Upper lobe of left lung (tissue), 6 donors: Measurements from ENCODE around the gene RNF213. TPM values are rescaled to one million over a fixed set of nuclear protein-coding genes. Genes with fewer than 3 reads are reported as not detected.

Experiments used
- ATAC-seq, 2 donors: fragments of 200-7000 bp; cut with Tn5 transposase; one replicate each; pipeline ENCODE4 v1.9.1; 2022; ENCODE audit warnings: mild to moderate bottlenecking in 2 of 2, moderate library complexity in 2 of 2; ENCODE audit not compliant: low FRiP score in 2 of 2
- DNase-seq, 2 donors: peaks; one replicate each; pipeline ENCODE4 v3.0.0-alpha.2; 2019 to 2020
- H3K27ac ChIP-seq, 4 donors: fragments of 200-600 bp; sonication (generic); one replicate each; pipeline ENCODE4 v1.5.1; 2016 to 2019
- H3K27me3 ChIP-seq, 4 donors: fragments of 200-600 bp; sonication (generic); one replicate each; pipeline ENCODE4 v1.5.1; 2017 to 2019
- H3K36me3 ChIP-seq, 4 donors: fragments of 200-600 bp; sonication (generic); one replicate each; pipeline ENCODE4 v1.5.1; 2016 to 2019
- H3K4me1 ChIP-seq, 4 donors: fragments of 200-600 bp; sonication (generic); one replicate each; pipeline ENCODE4 v1.5.1; 2018 to 2019
- H3K4me3 ChIP-seq, 4 donors: fragments of 200-600 bp; sonication (generic); one replicate each; pipeline ENCODE4 v1.5.1; 2017 to 2019; ENCODE audit warnings: mild to moderate bottlenecking in 2 of 4, moderate library complexity in 1 of 4
- H3K9me3 ChIP-seq, 4 donors: fragments of 200-600 bp; sonication (generic); one replicate each; pipeline ENCODE4 v1.5.1; 2018 to 2019
- CTCF ChIP-seq, 6 experiments: fragments of 450-650 bp in 4 of 6; fragments of 200-600 bp in 2 of 6; sonication (generic) in 2 of 6; IDR thresholded peaks; one replicate each; pipeline ENCODE4 v1.5.1; 2016 to 2019; ENCODE audit warnings: antibody characterized with exemption in 6 of 6
- EP300 ChIP-seq, 4 donors: sonication (generic); formaldehyde crosslinking; IDR thresholded peaks; one replicate each; pipeline ENCODE4 v1.5.1; 2017; ENCODE audit warnings: antibody characterized with exemption in 4 of 4, control low read depth in 2 of 4
- POLR2A ChIP-seq, 4 donors: fragments of 450-650 bp; IDR thresholded peaks; one replicate each; pipeline ENCODE4 v1.5.1; 2016 to 2017; ENCODE audit warnings: antibody characterized with exemption in 4 of 4, mild to moderate bottlenecking in 2 of 4
- POLR2AphosphoS5 ChIP-seq, 2 donors: sonication (generic); formaldehyde crosslinking; IDR thresholded peaks; one replicate each; pipeline ENCODE4 v1.5.1; 2017; ENCODE audit warnings: antibody characterized with exemption in 2 of 2
- WGBS, 2 donors: methylation state at CpG; one replicate each; pipeline ENCODE4 v1.1.5; 2017 to 2018; 5-methylcytosine and 5-hydroxymethylcytosine counted together
- total RNA-seq, 6 donors: library from RNA; depleted of rRNA in 4 of 6; stranded (reverse); fragments of >200 nt in 4 of 6; gene quantifications; one replicate each; pipeline versions ENCODE4 v1.1.0 to v1.2.1, GENCODE V29; 2016 to 2021
- donor health status: DM: no; HTN: no; CAD: no; lungs with moderate emphysema.
- donor health status: DM: no; HTN: yes; CAD: no; lungs with severe emphysema.

RNF213 gene
- total RNA-seq, 6 donors from 2014 or later = 135 to 619 (median 207) TPM

- peaks cover 0 to 32% (median 8%) of the 10 kb centered on the region in 4 donors for H3K36me3 ChIP-seq
- 90 to 94% methylated on average over 11 of the region's 11 CpGs for WGBS, 2 donors
These were observed 157.9 kb downstream of the RNF213 start for GRCh38 chr17:80418589-80418988.

GRCh38 chr17:80419255-80419654, 158.6 kb downstream of the RNF213 start:
- ATAC-seq (no peak), DNase-seq (no peak)
- Histone ChIP-seq H3K27ac (no peak overlapping the region), H3K9me3 (no peaks in the 10 kb centered on the region), H3K4me1 (peaks cover 18 to 32% (median 26%) of the 10 kb centered on the region in 4 donors), H3K4me3 (no peak overlapping the region), H3K27me3 (no peaks in the 10 kb centered on the region), H3K36me3 (peaks cover 0 to 32% (median 8%) of the 10 kb centered on the region in 4 donors)
- 90 to 91% methylated on average over 8 to 11 of the region's 11 CpGs for WGBS, 2 donors
- no peak for TF ChIP-seq EP300 (IDR thresholded peaks at IDR 0.05)
- TF ChIP-seq POLR2AphosphoS5 (IDR thresholded peaks at IDR 0.05) = no peak
- TF ChIP-seq POLR2A (IDR thresholded peaks at IDR 0.05) = no peak
- TF ChIP-seq CTCF (IDR thresholded peaks at IDR 0.05) = no peak

More at GRCh38 chr17:80418589-80418988, 157.9 kb downstream of the RNF213 start:
- Histone ChIP-seq H3K27ac (no peak overlapping the region), H3K27me3 (no peaks in the 10 kb centered on the region), H3K9me3 (no peaks in the 10 kb centered on the region), H3K4me3 (no peak overlapping the region), H3K4me1 (peaks cover 25 to 39% (median 30%) of the 10 kb centered on the region in 4 donors)
- DNase-seq (no peak), ATAC-seq (no peak)
- TF ChIP-seq CTCF (IDR thresholded peaks at IDR 0.05) (no peak), POLR2A (IDR thresholded peaks at IDR 0.05) (no peak), POLR2AphosphoS5 (IDR thresholded peaks at IDR 0.05) (no peak), EP300 (IDR thresholded peaks at IDR 0.05) (no peak)

GRCh38 chr17:80421381-80422090, 160.9 kb downstream of the RNF213 start:
- Histone ChIP-seq H3K4me3 (no peak overlapping the region), H3K9me3 (no peaks in the 10 kb centered on the region), H3K4me1 (peaks cover 4 to 16% (median 14%) of the 10 kb centered on the region in 4 donors), H3K27me3 (no peaks in the 10 kb centered on the region), H3K36me3 (peaks cover 0 to 32% (median 8%) of the 10 kb centered on the region in 4 donors), H3K27ac (no peak overlapping the region)
- ATAC-seq = no peak
- TF ChIP-seq EP300 (IDR thresholded peaks at IDR 0.05) (no peak), POLR2A (IDR thresholded peaks at IDR 0.05) (no peak), POLR2AphosphoS5 (IDR thresholded peaks at IDR 0.05) (no peak), CTCF (IDR thresholded peaks at IDR 0.05) (no peak)
- 81 to 84% methylated on average over 13 to 17 of the region's 20 CpGs for WGBS, 2 donors
- DNase-seq = no peak

GRCh38 chr17:80422276-80422675, 161.6 kb downstream of the RNF213 start:
- H3K4me1 ChIP-seq = peaks cover 5 to 18% (median 15%) of the 10 kb centered on the region in 4 donors
- H3K27me3 ChIP-seq = no peaks in the 10 kb centered on the region
- H3K9me3 ChIP-seq = no peaks in the 10 kb centered on the region
- no peak for ATAC-seq
- H3K4me3 ChIP-seq = no peak overlapping the region
- TF ChIP-seq POLR2AphosphoS5 (IDR thresholded peaks at IDR 0.05) = no peak
- no peak for TF ChIP-seq EP300 (IDR thresholded peaks at IDR 0.05)
- no peak for TF ChIP-seq CTCF (IDR thresholded peaks at IDR 0.05)
- TF ChIP-seq POLR2A (IDR thresholded peaks at IDR 0.05) = no peak
- 86 to 87% methylated on average over 17 to 18 of the region's 18 CpGs for whole genome bisulfite sequencing, 2 donors
- no peak for DNase-seq
- H3K36me3 ChIP-seq = peaks cover 0 to 27% (median 6%) of the 10 kb centered on the region in 4 donors
- H3K27ac ChIP-seq = no peak overlapping the region
